Measurements from ENCODE around the gene NUMB. TPM values are rescaled to one million over a fixed set of nuclear protein-coding genes. Genes with fewer than 3 reads are reported as not detected.

The NUMB gene
- total RNA-seq, 2 experiments from 2014 or later: 18.6 to 87.8 TPM

DNA sequence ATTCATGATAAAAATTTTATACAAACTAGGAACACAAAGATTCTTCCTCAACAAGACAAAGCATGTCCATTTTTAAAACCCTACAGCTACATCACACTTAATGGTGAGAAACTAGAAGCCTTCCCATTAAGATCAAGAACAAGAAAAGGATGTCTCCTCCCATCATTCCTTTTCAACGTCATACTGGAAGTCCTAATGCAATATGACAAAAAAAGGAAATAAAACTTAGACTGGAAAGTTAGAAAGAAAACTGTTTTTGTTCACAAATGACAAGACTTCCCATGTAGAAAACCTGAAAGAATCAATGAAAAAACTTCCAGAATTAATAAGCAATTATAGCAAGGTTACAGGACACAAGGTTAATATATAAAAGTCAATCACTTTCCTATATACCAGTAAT is 82.5 kb downstream of the NUMB start:
- intact Hi-C loops (cut with micrococcal nuclease; ENCODE audit: unreplicated experiment): no loop called here
- H3K36me3 ChIP-seq (ENCODE audit: insufficient read depth, low read length): no peaks in the 10 kb centered on the region
- no peak overlapping the region for H3K4me3 ChIP-seq (ENCODE audit: low read depth, low read length, poor library complexity, severe bottlenecking)
- H3K4me2 ChIP-seq (ENCODE audit: low read length): no peak overlapping the region
- DNase-seq (ENCODE audit: low spot score): no peak
- POLR2A ChIA-PET: interaction anchor here (1.1 kb wide), 1 partner anchor 9 kb away, joined by 7 read pairs; no protein-coding TSS in a partner anchor
- BruUV-seq (replicated peaks): no TSS peak
- H2AFZ ChIP-seq (ENCODE audit: low read length): no peak overlapping the region
- CTCF ChIA-PET (ENCODE audit: unreplicated experiment): no interaction called here
- H3K79me2 ChIP-seq (ENCODE audit: insufficient read depth, low read depth, low read length): no peaks in the 10 kb centered on the region
- no peaks in the 10 kb centered on the region for H3K9me2 ChIP-seq (ENCODE audit: insufficient read depth, low read length)
- no peaks in the 10 kb centered on the region for H4K20me1 ChIP-seq (ENCODE audit: insufficient read depth, low read length)
- TF ChIP-seq EZH2phosphoT487 (IDR thresholded peaks at IDR 0.05; ENCODE audit: borderline replicate concordance, low read depth, low read length): no peak
- TF ChIP-seq, protein P1, sequence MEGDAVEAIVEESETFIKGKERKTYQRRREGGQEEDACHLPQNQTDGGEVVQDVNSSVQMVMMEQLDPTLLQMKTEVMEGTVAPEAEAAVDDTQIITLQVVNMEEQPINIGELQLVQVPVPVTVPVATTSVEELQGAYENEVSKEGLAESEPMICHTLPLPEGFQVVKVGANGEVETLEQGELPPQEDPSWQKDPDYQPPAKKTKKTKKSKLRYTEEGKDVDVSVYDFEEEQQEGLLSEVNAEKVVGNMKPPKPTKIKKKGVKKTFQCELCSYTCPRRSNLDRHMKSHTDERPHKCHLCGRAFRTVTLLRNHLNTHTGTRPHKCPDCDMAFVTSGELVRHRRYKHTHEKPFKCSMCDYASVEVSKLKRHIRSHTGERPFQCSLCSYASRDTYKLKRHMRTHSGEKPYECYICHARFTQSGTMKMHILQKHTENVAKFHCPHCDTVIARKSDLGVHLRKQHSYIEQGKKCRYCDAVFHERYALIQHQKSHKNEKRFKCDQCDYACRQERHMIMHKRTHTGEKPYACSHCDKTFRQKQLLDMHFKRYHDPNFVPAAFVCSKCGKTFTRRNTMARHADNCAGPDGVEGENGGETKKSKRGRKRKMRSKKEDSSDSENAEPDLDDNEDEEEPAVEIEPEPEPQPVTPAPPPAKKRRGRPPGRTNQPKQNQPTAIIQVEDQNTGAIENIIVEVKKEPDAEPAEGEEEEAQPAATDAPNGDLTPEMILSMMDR (conservative IDR thresholded peaks at IDR 0.05; ENCODE audit: low read length): no peak
- no peaks in the 10 kb centered on the region for H3K4me1 ChIP-seq (ENCODE audit: insufficient read depth, low read length, poor library complexity, severe bottlenecking)
- H3K9me3 ChIP-seq (ENCODE audit: low read length): no peaks in the 10 kb centered on the region
- no peak overlapping the region for H3K27ac ChIP-seq (ENCODE audit: low read depth, low read length, poor library complexity, severe bottlenecking)

DNA sequence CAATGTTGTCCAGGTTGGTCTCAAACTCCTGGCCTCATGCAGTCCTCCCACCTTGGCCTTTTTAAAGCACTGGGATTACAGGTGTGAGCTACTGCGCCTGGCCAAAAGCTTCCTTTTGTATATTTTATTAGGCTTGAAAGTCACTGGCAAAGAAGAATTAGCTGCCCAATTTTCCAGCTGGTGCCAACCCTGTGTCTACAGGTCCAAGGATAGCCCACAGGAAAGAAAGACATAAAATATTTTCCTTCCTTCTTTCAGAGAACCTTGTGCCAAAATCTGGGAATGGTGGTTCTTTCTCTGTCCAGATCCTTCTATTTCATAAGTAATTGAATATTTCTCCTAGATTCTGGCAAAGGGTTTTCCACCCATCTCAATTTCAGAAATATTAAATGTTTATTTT is 84.1 kb downstream of the NUMB start:
- DNase-seq (ENCODE audit: low spot score): no peak
- ChIA-PET POLR2A (interaction anchor here (1.1 kb wide), 1 partner anchor 8 kb away, joined by 3 read pairs; no protein-coding TSS in a partner anchor), CTCF (ENCODE audit: unreplicated experiment) (no interaction called here)
- Histone ChIP-seq H3K4me2 (ENCODE audit: low read length) (no peak overlapping the region), H3K4me1 (ENCODE audit: insufficient read depth, low read length, poor library complexity, severe bottlenecking) (peaks cover 6% of the 10 kb centered on the region), H4K20me1 (ENCODE audit: insufficient read depth, low read length) (no peaks in the 10 kb centered on the region), H3K9me3 (ENCODE audit: low read length) (no peaks in the 10 kb centered on the region), H3K4me3 (ENCODE audit: low read depth, low read length, poor library complexity, severe bottlenecking) (no peak overlapping the region), H3K27ac (ENCODE audit: low read depth, low read length, poor library complexity, severe bottlenecking) (no peak overlapping the region), H2AFZ (ENCODE audit: low read length) (no peak overlapping the region), H3K36me3 (ENCODE audit: insufficient read depth, low read length) (no peaks in the 10 kb centered on the region), H3K79me2 (ENCODE audit: insufficient read depth, low read depth, low read length) (no peaks in the 10 kb centered on the region), H3K9me2 (ENCODE audit: insufficient read depth, low read length) (no peaks in the 10 kb centered on the region)
- no TSS peak for BruUV-seq (replicated peaks)
- no peak for TF ChIP-seq EZH2phosphoT487 (IDR thresholded peaks at IDR 0.05; ENCODE audit: borderline replicate concordance, low read depth, low read length)
- TF ChIP-seq, protein P1 (conservative IDR thresholded peaks at IDR 0.05; ENCODE audit: low read length): no peak
- intact Hi-C loops (cut with micrococcal nuclease; ENCODE audit: unreplicated experiment): no loop called here

DNA sequence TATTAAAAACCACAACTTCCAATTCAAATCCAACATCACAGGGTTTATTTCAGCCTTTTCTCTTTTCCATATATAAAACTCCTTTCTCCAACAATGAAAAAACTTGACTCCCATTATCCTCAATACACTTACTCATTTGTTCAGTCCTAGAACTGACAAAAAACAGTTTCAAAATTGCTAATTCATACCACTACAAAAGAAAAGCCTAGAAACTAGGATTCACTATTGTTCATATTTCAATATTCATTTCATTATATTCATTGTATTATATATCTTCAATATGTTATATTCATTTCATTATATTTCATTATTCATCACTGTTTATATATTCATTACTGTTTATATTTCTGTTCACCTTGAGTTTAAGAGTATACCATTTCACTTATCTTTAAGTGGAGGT is 85.8 kb downstream of the NUMB start:
- Histone ChIP-seq H3K4me1 (ENCODE audit: insufficient read depth, low read length, poor library complexity, severe bottlenecking) (peaks cover 7% of the 10 kb centered on the region), H3K9me2 (ENCODE audit: insufficient read depth, low read length) (no peaks in the 10 kb centered on the region), H3K4me3 (ENCODE audit: low read depth, low read length, poor library complexity, severe bottlenecking) (no peak overlapping the region), H3K9me3 (ENCODE audit: low read length) (no peaks in the 10 kb centered on the region), H4K20me1 (ENCODE audit: insufficient read depth, low read length) (no peaks in the 10 kb centered on the region), H2AFZ (ENCODE audit: low read length) (no peak overlapping the region), H3K4me2 (ENCODE audit: low read length) (no peak overlapping the region), H3K36me3 (ENCODE audit: insufficient read depth, low read length) (no peaks in the 10 kb centered on the region), H3K27ac (ENCODE audit: low read depth, low read length, poor library complexity, severe bottlenecking) (no peak overlapping the region), H3K79me2 (ENCODE audit: insufficient read depth, low read depth, low read length) (no peaks in the 10 kb centered on the region)
- ChIA-PET CTCF (ENCODE audit: unreplicated experiment) (no interaction called here), POLR2A (interaction anchor here (0.6 to 1.3 kb wide), 4 partner anchors 9 to 68 kb away, joined by 3 to 6 read pairs (median 4); no protein-coding TSS in a partner anchor)
- TF ChIP-seq, protein P1 (conservative IDR thresholded peaks at IDR 0.05; ENCODE audit: low read length): no peak
- TF ChIP-seq EZH2phosphoT487 (IDR thresholded peaks at IDR 0.05; ENCODE audit: borderline replicate concordance, low read depth, low read length): no peak
- no TSS peak for BruUV-seq (replicated peaks)
- no peak for DNase-seq (ENCODE audit: low spot score)
- intact Hi-C loops (cut with micrococcal nuclease; ENCODE audit: unreplicated experiment): no loop called here
